Prostate gland (tissue), 2 donors: ENCODE measurements around the gene ADGRB3.

Source experiments
- CTCF ChIP-seq, 4 experiments: fragments of 200-600 bp in 2 of 4; fragments of 450-650 bp in 2 of 4; sonication (generic) in 2 of 4; IDR thresholded peaks; 1 replicate in 3 of 4; 2 replicates in 1 of 4; pipeline ENCODE4 v1.5.1; 2016 to 2019; ENCODE audit warnings: antibody characterized with exemption in 4 of 4, mild to moderate bottlenecking in 2 of 4, moderate library complexity in 2 of 4
- POLR2A ChIP-seq: fragments of 450-650 bp; IDR thresholded peaks from one replicate; pipeline ENCODE4 v1.6.1; 2016; ENCODE audit warnings: antibody characterized with exemption, mild to moderate bottlenecking
- POLR2AphosphoS5 ChIP-seq: sonication (generic); formaldehyde crosslinking; IDR thresholded peaks from one replicate; pipeline ENCODE4 v1.6.1; 2017; ENCODE audit warnings: antibody characterized with exemption

DNA sequence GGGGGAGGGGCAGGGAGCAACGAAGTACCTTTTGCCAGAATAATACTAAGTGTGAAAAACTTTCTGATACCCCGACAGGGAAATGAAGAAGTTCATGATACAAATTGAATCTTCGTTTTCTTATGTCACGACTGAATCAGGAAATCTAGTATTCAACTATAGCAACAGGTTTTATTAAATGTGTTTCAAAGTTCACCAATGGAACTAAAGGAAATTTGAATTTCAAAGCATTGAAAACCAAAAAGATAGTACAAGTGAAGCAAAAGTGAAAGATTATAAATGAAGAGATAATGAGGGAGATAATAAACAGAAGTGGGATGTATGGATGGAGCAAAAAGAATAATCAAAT, 333.2 kb downstream of the ADGRB3 start:
- TF ChIP-seq CTCF (IDR thresholded peaks at IDR 0.05) (no peak), POLR2A (no peak), POLR2AphosphoS5 (no peak)
